Activated naive CD4-positive, alpha-beta T cell treated with anti-CD3 and anti-CD28 coated beads, Interleukin-2, amount 10 ng/mL, durations not matched to agents 7 days and 5 days (primary cell): Measurements from ENCODE around the gene TMSB15C.
"Not testable (repeated sequence)": the region's sequence is repeated elsewhere in the genome, so short reads cannot be mapped to it uniquely, and the experiment has no call there.

Experiments
- CTCF ChIA-PET: fragments of 350-600 bp; sonication (Branson Sonifier 250); formaldehyde crosslinking; loops from one replicate; lab custom pipeline; 2021; ENCODE audit warnings: antibody characterized with exemption; lab: Charles Lee
- DNase-seq: peaks from one replicate; pipeline ENCODE4 v3.0.0-alpha.2; 2020
- H3K27ac Mint-ChIP-seq: one replicate; pipeline ENCODE4 v1.8.0; 2021; ENCODE audit warnings: mild to moderate bottlenecking, moderate library complexity, mixed read lengths
- H3K27me3 Mint-ChIP-seq: one replicate; pipeline ENCODE4 v1.8.0; 2021; ENCODE audit warnings: mild to moderate bottlenecking, mixed read lengths
- H3K36me3 Mint-ChIP-seq: one replicate; pipeline ENCODE4 v1.8.0; 2021; ENCODE audit warnings: mixed read lengths
- H3K4me1 Mint-ChIP-seq: one replicate; pipeline ENCODE4 v1.8.0; 2021; ENCODE audit warnings: mixed read lengths
- H3K4me3 Mint-ChIP-seq: one replicate; pipeline ENCODE4 v1.8.0; 2021; ENCODE audit warnings: mild to moderate bottlenecking, moderate library complexity, mixed read lengths
- H3K9me3 Mint-ChIP-seq: one replicate; pipeline ENCODE4 v1.8.0; 2021; ENCODE audit warnings: mixed read lengths

The TMSB15C gene

GRCh38 chrX:104085919-104086318 lies 9.9 kb upstream of the TMSB15C start:
- Mint-ChIP-seq H3K9me3 (no peaks in the 10 kb centered on the region), H3K36me3 (no peaks in the 10 kb centered on the region), H3K4me1 (no peaks in the 10 kb centered on the region), H3K27me3 (peaks cover 7% of the 10 kb centered on the region), H3K4me3 (no peak overlapping the region), H3K27ac (no peak overlapping the region)
- DNase-seq, result no peak
- CTCF ChIA-PET, result no interaction called here

- Mint-ChIP-seq H3K9me3 (no peaks in the 10 kb centered on the region), H3K4me1 (no peaks in the 10 kb centered on the region), H3K27ac (no peak overlapping the region), H3K27me3 (peaks cover 7% of the 10 kb centered on the region), H3K4me3 (no peak overlapping the region), H3K36me3 (no peaks in the 10 kb centered on the region)
- CTCF ChIA-PET, result no interaction called here
- DNase-seq, result no peak
These were observed 9.4 kb upstream of the TMSB15C start for GRCh38 chrX:104085477-104085876.

- DNase-seq, result no peak
- CTCF ChIA-PET, result no interaction called here
- Mint-ChIP-seq H3K9me3 (no peaks in the 10 kb centered on the region), H3K36me3 (no peaks in the 10 kb centered on the region), H3K4me1 (no peaks in the 10 kb centered on the region), H3K4me3 (no peak overlapping the region), H3K27ac (no peak overlapping the region), H3K27me3 (peaks cover 7% of the 10 kb centered on the region)
These were observed 8.7 kb upstream of the TMSB15C start for GRCh38 chrX:104084534-104085277.

- no peak for DNase-seq
- Mint-ChIP-seq H3K27me3 (peaks cover 7% of the 10 kb centered on the region), H3K27ac (no peak overlapping the region), H3K4me1 (no peaks in the 10 kb centered on the region), H3K9me3 (no peaks in the 10 kb centered on the region), H3K36me3 (no peaks in the 10 kb centered on the region), H3K4me3 (no peak overlapping the region)
- CTCF ChIA-PET, result no interaction called here
These were observed 8.0 kb upstream of the TMSB15C start for GRCh38 chrX:104084063-104084462.

GRCh38 chrX:104077854-104078253 lies 1.8 kb upstream of the TMSB15C start:
- not testable (repeated sequence) for H3K27ac Mint-ChIP-seq

GRCh38 chrX:104062636-104063035 lies 13.4 kb downstream of the TMSB15C start:
- CTCF ChIA-PET, DNase-seq, H3K36me3 Mint-ChIP-seq, H3K4me1 Mint-ChIP-seq, H3K4me3 Mint-ChIP-seq, H3K27me3 Mint-ChIP-seq, H3K9me3 Mint-ChIP-seq, H3K27ac Mint-ChIP-seq: not testable (repeated sequence)

More at GRCh38 chrX:104077854-104078253, 1.8 kb upstream of the TMSB15C start:
- DNase-seq, H3K4me1 Mint-ChIP-seq, H3K36me3 Mint-ChIP-seq, H3K4me3 Mint-ChIP-seq, CTCF ChIA-PET, H3K27me3 Mint-ChIP-seq, H3K9me3 Mint-ChIP-seq: not testable (repeated sequence)

- H3K27ac Mint-ChIP-seq, H3K4me1 Mint-ChIP-seq, DNase-seq, H3K27me3 Mint-ChIP-seq, H3K36me3 Mint-ChIP-seq, CTCF ChIA-PET, H3K4me3 Mint-ChIP-seq, H3K9me3 Mint-ChIP-seq: not testable (repeated sequence)
These were observed 21.1 kb downstream of the TMSB15C start for GRCh38 chrX:104054956-104055355.

GRCh38 chrX:104047171-104047570 lies 28.9 kb downstream of the TMSB15C start:
- Mint-ChIP-seq H3K4me3 (no peak overlapping the region), H3K27me3 (no peaks in the 10 kb centered on the region)

GRCh38 chrX:104045642-104046041 lies 30.4 kb downstream of the TMSB15C start:
- H3K36me3 Mint-ChIP-seq, result no peaks in the 10 kb centered on the region
- CTCF ChIA-PET, result no interaction called here
- no peaks in the 10 kb centered on the region for H3K4me1 Mint-ChIP-seq
- H3K4me3 Mint-ChIP-seq, result no peak overlapping the region
- H3K27me3 Mint-ChIP-seq, result no peaks in the 10 kb centered on the region
- peaks cover under 1% of the 10 kb centered on the region for H3K9me3 Mint-ChIP-seq
- DNase-seq, result no peak
- no peak overlapping the region for H3K27ac Mint-ChIP-seq

More at GRCh38 chrX:104047171-104047570, 28.9 kb downstream of the TMSB15C start:
- Mint-ChIP-seq H3K36me3 (no peaks in the 10 kb centered on the region), H3K4me1 (no peaks in the 10 kb centered on the region), H3K9me3 (no peaks in the 10 kb centered on the region), H3K27ac (no peak overlapping the region)
- CTCF ChIA-PET, result no interaction called here
- DNase-seq, result no peak

GRCh38 chrX:104041003-104041402 lies 35.0 kb downstream of the TMSB15C start:
- no peak overlapping the region for H3K4me3 Mint-ChIP-seq
- H3K36me3 Mint-ChIP-seq, result no peaks in the 10 kb centered on the region
- DNase-seq, result no peak
- H3K27ac Mint-ChIP-seq, result no peak overlapping the region
- peaks cover 1% of the 10 kb centered on the region for H3K9me3 Mint-ChIP-seq
- CTCF ChIA-PET, result no interaction called here
- H3K4me1 Mint-ChIP-seq, result no peaks in the 10 kb centered on the region
- H3K27me3 Mint-ChIP-seq, result peaks cover 3% of the 10 kb centered on the region

- peaks cover 3% of the 10 kb centered on the region for H3K27me3 Mint-ChIP-seq
- no peaks in the 10 kb centered on the region for H3K36me3 Mint-ChIP-seq
- no peak within 1 kb of the TSS for H3K27ac Mint-ChIP-seq
- no peaks in the 10 kb centered on the region for H3K4me1 Mint-ChIP-seq
- DNase-seq, result no peak
- H3K9me3 Mint-ChIP-seq, result peaks cover 1% of the 10 kb centered on the region
- CTCF ChIA-PET, result no interaction called here
- H3K4me3 Mint-ChIP-seq, result no peak within 1 kb of the TSS
These were observed 36.1 kb downstream of the TMSB15C start, which contains the start of gene H2BW2 for GRCh38 chrX:104039689-104040505. H2BW2 (plus strand) TSS chrX:104039956; CDS start chrX:104039995, 39 bp downstream.
